ENCODE data around the gene FAM181A.

FAM181A gene

DNA sequence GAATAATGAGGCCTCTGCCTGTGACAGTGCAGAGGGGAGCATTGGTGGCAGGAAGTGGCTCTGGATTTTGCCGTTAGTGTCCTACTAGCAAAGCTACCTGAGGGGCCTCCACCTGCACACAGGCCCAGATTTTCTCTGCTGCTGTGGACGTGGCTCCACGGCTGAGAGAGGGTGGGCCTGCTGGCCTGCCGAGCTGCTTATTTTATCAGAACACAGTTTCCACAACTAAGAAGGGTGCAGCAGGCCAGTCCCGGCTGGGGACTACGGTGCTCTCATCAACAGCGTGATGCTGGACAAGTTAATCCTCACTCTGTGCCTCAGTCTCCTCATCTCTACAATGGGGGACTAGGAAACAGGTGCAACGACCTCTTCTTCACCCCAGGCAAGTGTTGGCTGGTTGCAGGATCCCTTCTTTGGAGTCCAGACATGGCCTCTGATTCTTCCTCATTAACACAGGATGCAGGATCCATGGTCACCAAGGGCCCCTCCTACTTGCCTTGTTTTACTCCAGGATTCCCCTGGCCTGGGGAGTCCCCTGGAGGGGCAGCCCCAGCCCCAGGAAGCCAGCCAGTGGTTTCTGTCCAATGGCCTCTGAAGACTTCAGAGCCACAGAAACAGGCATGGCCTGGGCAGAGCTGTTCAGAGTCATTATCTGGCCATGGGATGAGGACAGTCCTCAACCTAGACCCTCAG, 3.3 kb downstream of the FAM181A start:
- no peak for TF ChIP-seq ZNF274 (IDR thresholded peaks at IDR 0.05; ENCODE audit: low read depth, low read length)
- no peak overlapping the region for H3K4me3 ChIP-seq (ENCODE audit: low read length)

DNA sequence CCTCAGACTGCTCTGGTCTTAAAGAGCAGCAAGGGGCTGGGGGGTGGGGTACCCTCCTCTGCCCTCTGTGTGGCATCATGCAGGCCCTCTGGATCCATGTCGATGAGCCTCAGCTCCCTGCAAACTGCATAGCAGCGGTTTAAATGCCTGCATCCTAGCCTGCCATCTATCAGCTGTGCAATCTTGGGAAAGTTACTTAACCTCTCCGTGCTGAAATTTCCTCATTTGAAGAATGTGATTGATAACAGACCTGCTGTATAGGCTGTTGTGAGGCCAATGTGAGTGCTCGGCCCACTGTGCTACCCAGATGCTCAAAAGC, 3.8 kb downstream of the FAM181A start:
- no peak for TF ChIP-seq ZNF274 (IDR thresholded peaks at IDR 0.05; ENCODE audit: low read depth, low read length)
- no peak overlapping the region for H3K4me3 ChIP-seq (ENCODE audit: low read length)

DNA sequence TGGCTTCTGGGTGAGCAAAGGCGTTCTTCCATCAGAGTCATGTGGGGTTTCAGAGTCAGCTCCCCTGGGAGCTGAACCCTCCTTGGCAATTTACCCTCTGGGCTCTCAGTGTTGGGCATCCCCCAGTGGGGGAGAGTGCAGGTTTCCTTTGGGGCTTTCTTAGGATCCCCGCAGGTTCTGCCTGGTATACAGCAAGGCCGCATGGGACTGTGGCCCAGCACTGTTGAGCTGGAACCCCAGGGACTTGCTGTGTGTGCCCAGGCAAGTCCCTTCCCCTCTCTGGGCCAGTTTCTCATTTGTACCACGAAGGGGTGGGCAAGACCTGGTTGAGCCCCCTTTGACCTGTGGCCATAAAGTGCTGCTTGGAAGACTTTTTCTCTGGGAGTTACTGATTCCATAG, 5.5 kb downstream of the FAM181A start:
- H3K4me3 ChIP-seq (ENCODE audit: low read length), result no peak overlapping the region
- TF ChIP-seq ZNF274 (IDR thresholded peaks at IDR 0.05; ENCODE audit: low read depth, low read length), result no peak

DNA sequence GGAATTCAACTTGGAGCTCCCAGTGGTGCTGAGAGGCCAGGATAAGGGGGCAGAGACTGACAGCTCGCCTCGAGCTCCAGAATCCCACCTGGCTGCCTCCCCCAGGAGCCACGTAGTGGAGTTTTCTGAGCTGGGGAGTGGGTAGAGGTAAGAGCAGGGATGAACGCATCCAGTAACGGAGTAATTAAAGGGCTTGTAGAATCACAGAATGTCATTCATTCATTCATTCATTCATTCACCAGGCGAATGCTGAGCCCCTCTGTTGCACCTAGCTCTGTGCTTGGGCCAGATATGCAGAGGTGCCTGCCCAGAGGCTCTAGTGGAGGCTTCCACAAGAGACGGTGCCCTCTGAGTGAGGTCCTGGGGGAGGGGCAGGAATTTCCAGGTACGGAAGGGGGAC, 8.1 kb downstream of the FAM181A start:
- no peak overlapping the region for H3K4me3 ChIP-seq (ENCODE audit: low read length)
- TF ChIP-seq ZNF274 (IDR thresholded peaks at IDR 0.05; ENCODE audit: low read depth, low read length), result no peak

DNA sequence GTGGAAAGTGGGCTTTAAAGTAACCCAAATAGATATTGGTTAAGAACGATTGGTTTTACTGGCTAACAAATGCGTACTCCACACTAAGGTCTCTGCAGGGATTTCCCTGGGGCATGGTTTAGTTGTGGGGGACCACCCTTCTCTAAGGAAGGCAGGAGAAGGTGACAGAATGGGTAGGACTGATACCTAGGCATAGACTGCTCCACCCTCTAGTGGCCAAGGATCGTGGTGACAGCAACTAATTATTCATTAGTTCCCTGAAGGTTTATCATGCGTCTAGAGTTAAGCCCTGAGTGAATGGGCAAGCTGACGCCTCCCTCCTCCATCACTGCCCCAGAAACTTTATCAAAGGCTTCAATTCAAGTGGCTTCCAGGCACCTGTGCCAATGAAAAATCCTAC, 9.1 kb downstream of the FAM181A start:
- H3K4me3 ChIP-seq (ENCODE audit: low read length), result no peak overlapping the region

DNA sequence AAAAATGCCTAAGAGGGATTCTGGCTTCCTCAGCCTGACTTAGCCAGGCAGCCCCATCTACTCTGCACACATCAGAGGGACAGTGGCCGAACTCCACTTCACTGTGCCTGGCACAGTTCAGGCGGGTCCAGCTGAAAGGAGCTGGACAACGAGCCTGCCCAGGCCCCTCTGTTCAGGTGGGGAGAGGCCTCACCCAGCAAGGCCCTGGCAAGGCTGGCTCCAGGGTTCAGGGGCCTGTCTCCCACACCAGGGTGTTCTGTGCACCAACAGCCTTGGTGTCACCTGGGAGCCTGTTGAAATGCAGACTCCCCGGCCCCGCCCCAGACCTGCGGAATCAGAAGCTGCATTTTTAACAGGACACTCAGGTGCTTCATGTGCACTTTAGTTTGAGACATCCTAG, 9.8 kb downstream of the FAM181A start:
- H3K4me3 ChIP-seq (ENCODE audit: low read length), result no peak overlapping the region
- TF ChIP-seq ZNF274 (IDR thresholded peaks at IDR 0.05; ENCODE audit: low read depth, low read length), result no peak

More for the DNA sequence above, 9.1 kb downstream of the FAM181A start:
- TF ChIP-seq ZNF274 (IDR thresholded peaks at IDR 0.05; ENCODE audit: low read depth, low read length), result no peak

DNA sequence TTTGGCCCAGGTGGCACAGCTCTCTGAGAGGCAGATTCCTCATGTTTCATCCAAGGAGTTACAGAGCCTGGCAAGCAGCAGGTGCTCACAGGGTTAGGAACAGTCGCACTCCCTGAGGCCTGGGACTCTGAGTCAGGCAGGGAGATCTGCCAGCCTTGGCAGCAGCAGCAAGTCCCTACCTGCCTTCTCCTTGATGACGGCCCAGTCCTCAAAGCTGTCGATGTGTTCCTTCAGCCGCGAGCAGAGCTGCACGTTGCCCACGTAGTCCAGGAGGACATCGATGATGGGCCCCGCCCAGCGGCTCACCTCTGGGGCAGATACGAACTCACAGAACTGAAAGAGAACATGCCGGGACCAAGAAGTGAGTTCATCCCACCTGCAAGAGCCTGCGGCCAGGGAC, 10.4 kb downstream of the FAM181A start:
- no peak overlapping the region for H3K4me3 ChIP-seq (ENCODE audit: low read length)
- TF ChIP-seq ZNF274 (IDR thresholded peaks at IDR 0.05; ENCODE audit: low read depth, low read length), result no peak

DNA sequence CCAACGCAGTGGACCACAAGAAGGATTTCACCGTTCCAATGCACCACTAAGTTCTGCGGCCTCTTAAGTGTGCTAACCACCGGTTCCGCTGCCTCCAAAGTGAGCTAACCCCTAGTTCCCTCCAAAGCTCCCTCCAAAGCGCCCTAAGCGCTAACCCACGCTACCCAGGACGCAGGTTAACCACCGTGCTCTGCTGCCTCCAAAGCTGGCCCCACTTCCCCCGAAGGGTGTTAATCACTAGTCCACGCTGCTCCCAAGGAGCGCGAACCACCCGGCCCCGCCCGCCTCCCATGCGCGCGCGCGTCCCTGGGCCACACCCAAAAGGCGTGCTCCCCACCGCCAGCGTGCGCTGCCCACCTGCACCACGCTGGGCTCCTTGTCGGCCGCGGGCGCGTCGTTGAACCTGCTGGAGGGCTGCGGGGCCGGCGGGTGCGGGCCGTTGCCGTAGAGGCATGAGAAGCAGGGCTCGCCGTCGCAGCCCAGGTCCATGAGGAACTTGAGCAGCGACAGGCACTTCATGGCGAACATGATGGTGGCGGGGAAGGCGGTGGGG, 11.7 kb downstream of the FAM181A start:
- H3K4me3 ChIP-seq (ENCODE audit: low read length), result no peak overlapping the region; the same call in 1 of the 2 replicates
- TF ChIP-seq ZNF274 (IDR thresholded peaks at IDR 0.05; ENCODE audit: low read depth, low read length), result no peak

DNA sequence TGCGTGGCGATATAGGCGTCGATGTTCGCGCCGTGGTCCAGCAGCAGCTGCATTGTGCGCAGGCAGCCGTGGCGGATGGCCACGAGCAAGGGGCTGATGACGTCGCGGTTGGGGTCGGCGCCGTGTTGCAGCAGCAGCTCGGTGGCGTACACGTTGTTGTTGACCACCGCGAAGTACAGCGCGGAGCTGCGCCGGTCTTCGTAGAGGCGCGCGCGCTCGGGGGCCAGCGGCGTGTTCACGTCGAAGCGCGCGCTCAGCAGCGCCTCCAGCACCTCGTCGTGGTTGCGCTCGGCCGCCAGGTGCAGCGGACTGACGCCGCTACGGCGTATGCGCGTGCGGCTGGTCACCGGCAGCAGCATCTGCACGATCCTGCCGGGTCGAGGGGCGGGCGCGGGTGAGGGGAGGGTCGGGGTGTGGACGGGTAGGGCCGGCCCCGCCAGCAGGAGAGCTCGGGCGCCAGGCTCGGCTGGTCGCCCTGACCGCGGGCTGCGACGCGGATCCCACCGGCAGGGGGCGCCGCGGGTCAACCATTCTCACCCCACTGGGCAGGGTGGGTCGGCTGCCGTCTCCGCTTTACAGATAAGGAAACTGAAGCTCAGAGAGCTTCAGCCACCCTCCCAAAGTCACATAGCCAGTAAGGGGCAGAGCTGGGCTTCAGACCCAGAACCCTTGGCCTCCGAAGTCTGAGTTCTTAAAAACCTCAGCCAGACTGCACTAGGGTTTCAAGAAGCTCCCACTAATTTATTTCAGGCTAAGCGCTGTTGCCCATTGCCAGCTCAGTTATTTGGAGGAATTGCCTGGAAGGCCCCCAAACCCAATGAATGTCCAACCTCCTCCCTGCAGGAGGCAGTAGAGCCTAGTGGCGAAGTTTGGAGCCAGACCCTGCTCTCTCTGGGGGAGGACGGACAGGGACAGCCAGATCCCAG, 12.4 kb downstream of the FAM181A start:
- TF ChIP-seq ZNF274 (IDR thresholded peaks at IDR 0.05; ENCODE audit: low read depth, low read length), result no peak
- no peak overlapping the region; the same call in 1 of the 2 replicates for H3K4me3 ChIP-seq (ENCODE audit: low read length)

DNA sequence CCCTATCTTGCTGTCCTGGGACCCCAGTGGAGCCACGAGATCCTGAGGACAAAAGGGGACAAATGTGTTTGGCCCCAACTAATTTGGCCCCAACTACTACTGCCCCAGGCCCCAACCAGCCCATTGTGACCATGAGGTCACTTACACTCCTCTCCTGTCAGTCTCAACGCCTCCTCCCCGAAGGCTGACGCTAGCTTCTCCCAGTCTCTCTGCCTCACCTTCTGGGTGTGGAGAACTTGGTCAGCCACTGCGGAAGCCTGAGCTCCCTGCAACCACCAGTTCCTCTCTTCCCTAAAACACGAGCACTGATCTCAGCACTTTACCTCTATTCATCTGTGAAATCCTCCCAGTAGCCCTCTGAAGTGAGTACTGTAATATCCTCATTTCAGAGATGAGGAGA, 13.3 kb downstream of the FAM181A start:
- TF ChIP-seq ZNF274 (IDR thresholded peaks at IDR 0.05; ENCODE audit: low read depth, low read length), result no peak
- no peak overlapping the region for H3K4me3 ChIP-seq (ENCODE audit: low read length)

DNA sequence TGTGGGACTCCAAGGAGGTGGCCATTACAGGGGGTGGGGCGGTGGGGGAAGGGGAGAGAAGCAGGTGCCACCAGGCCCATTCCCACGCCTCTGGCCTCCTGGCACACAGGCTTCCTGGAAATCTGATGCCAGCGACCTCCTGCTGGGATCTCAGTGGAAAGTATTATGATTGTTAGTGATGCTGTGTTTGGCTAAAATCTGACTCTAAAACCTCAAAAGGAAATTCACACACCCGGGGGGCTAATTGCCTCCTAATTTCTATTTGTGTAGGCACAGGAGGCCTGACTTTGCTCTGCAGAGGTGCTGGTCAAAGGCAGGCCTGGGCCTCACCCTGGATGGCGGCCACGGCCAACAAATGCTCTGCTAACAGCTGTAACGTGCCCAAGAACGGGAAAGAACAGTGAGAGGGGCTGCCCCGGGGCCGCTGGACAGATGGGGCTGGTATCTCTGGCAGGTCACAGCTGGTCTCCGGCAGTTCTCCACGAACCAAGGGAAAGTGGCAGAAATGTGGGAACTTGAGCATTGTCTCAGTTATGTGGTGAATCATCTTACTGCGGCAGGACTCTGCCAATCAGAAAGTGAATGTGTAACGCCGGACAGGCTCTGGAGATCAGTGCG, 14.3 kb downstream of the FAM181A start:
- no peak overlapping the region for H3K4me3 ChIP-seq (ENCODE audit: low read length)
- no peak for TF ChIP-seq ZNF274 (IDR thresholded peaks at IDR 0.05; ENCODE audit: low read depth, low read length)

DNA sequence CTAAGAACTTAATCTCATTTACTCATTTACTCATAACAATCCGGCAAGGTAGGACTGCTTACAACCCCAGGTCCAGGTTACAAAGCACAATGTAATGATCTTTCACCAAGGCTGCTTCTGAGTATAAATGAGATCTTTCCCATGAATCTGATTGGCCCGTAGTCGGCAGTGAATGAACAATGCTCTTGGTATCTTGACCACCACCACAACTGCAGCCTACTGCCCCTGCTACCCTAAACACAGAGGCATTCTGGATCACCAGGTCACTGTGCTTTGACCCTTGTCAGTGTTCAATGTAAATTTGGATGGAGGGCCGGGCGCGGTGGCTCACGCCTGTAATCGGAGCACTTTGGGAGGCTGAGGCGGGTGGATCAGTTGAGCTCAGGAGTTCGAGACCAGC, 15.9 kb downstream of the FAM181A start:
- H3K4me3 ChIP-seq (ENCODE audit: low read length), result no peak overlapping the region
- no peak for TF ChIP-seq ZNF274 (IDR thresholded peaks at IDR 0.05; ENCODE audit: low read depth, low read length)

DNA sequence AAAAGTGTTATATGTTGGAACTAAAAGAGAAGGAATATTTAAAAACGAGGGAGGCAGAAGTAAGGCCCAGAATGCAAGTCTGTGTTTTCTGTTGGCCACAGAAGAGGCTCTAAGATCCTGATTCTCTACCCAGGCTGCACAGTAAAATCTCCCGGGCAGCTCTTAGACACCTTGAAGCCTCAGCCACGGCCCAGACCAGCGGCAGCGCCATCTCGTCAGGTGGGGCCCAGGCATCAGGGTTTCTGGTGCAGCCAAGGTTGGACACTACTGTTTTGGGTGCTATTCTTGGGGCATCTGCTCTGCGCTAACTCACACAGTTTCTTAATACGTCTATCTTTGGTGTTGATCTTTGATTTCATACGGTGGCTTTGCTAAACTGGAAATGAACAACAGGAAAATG, 16.8 kb downstream of the FAM181A start:
- no peak overlapping the region for H3K4me3 ChIP-seq (ENCODE audit: low read length)
- no peak for TF ChIP-seq ZNF274 (IDR thresholded peaks at IDR 0.05; ENCODE audit: low read depth, low read length)

DNA sequence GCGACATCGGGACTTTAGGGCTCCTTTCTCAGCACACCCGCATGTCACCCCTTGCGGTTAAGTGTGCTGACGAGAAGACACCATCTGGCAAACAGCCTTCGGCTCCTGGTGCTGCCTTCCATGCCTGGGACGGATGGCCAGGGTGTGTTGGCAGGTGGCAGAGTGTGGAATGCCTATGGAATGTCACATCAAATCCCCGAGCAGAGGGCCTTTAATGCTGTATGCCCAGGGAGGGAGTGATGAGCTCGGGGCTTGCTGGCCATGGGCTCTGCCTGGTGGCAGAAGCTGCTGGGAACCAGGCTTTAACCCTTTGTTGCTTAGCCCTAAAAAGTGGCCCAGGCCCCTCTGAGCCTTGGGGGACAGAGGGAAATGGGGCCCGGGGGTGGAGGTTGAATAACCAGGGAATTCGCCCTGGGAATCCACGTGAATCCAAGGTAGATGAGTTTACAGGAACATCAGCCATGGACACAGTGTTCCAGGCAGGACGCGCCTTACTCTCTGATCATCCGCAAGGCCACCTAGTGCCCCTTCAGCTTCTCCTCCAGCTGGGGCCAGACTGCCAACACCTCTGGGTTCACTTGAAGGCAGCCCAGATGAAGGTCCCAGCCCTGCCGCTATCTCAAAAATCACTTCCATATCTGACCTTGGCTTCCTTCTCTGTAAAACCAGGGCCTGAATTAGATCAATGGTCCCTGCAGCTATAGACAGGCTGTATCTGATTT, 17.4 kb downstream of the FAM181A start:
- H3K4me3 ChIP-seq (ENCODE audit: low read length), result no peak overlapping the region
- TF ChIP-seq ZNF274 (IDR thresholded peaks at IDR 0.05; ENCODE audit: low read depth, low read length), result no peak
